ENCODE data around the gene SMIM7. TPM values are rescaled to one million over a fixed set of nuclear protein-coding genes. Genes with fewer than 3 reads are reported as not detected.

The SMIM7 gene
- total RNA-seq, 1 experiment from 2014 or later: 66.4 TPM

- POLR2A ChIA-PET: no interaction called here
- H3K9ac ChIP-seq (ENCODE audit: low read length): no peak overlapping the region
- H4K20me1 ChIP-seq (ENCODE audit: insufficient read depth): no peaks in the 10 kb centered on the region
- no peak for TF ChIP-seq CBX3 (IDR thresholded peaks at IDR 0.05; ENCODE audit: low read depth)
- TF ChIP-seq EZH2phosphoT487 (IDR thresholded peaks at IDR 0.05; ENCODE audit: borderline replicate concordance): no peak
- no peak for TF ChIP-seq EGR1 (IDR thresholded peaks at IDR 0.05; ENCODE audit: low read depth)
- TF ChIP-seq, protein P1, sequence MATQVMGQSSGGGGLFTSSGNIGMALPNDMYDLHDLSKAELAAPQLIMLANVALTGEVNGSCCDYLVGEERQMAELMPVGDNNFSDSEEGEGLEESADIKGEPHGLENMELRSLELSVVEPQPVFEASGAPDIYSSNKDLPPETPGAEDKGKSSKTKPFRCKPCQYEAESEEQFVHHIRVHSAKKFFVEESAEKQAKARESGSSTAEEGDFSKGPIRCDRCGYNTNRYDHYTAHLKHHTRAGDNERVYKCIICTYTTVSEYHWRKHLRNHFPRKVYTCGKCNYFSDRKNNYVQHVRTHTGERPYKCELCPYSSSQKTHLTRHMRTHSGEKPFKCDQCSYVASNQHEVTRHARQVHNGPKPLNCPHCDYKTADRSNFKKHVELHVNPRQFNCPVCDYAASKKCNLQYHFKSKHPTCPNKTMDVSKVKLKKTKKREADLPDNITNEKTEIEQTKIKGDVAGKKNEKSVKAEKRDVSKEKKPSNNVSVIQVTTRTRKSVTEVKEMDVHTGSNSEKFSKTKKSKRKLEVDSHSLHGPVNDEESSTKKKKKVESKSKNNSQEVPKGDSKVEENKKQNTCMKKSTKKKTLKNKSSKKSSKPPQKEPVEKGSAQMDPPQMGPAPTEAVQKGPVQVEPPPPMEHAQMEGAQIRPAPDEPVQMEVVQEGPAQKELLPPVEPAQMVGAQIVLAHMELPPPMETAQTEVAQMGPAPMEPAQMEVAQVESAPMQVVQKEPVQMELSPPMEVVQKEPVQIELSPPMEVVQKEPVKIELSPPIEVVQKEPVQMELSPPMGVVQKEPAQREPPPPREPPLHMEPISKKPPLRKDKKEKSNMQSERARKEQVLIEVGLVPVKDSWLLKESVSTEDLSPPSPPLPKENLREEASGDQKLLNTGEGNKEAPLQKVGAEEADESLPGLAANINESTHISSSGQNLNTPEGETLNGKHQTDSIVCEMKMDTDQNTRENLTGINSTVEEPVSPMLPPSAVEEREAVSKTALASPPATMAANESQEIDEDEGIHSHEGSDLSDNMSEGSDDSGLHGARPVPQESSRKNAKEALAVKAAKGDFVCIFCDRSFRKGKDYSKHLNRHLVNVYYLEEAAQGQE (IDR thresholded peaks at IDR 0.05; ENCODE audit: low read depth): no peak
- TF ChIP-seq, protein P2, sequence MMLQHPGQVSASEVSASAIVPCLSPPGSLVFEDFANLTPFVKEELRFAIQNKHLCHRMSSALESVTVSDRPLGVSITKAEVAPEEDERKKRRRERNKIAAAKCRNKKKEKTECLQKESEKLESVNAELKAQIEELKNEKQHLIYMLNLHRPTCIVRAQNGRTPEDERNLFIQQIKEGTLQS (IDR thresholded peaks at IDR 0.05): no peak
- TF ChIP-seq CEBPB (IDR thresholded peaks at IDR 0.05; ENCODE audit: low read depth): no peak
- TF ChIP-seq ELF1 (IDR thresholded peaks at IDR 0.05; ENCODE audit: borderline replicate concordance, low read depth): no peak
- no peak for TF ChIP-seq FOSL1 (IDR thresholded peaks at IDR 0.05; ENCODE audit: low read depth)
- TF ChIP-seq, protein P3, sequence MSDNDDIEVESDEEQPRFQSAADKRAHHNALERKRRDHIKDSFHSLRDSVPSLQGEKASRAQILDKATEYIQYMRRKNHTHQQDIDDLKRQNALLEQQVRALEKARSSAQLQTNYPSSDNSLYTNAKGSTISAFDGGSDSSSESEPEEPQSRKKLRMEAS (IDR thresholded peaks at IDR 0.05): no peak
- no peak for TF ChIP-seq YY1 (IDR thresholded peaks at IDR 0.05; ENCODE audit: extremely low read depth, insufficient replicate concordance, low read depth, low read length)
- TF ChIP-seq SIN3A (IDR thresholded peaks at IDR 0.05; ENCODE audit: low read depth): no peak
- TF ChIP-seq, protein P4, sequence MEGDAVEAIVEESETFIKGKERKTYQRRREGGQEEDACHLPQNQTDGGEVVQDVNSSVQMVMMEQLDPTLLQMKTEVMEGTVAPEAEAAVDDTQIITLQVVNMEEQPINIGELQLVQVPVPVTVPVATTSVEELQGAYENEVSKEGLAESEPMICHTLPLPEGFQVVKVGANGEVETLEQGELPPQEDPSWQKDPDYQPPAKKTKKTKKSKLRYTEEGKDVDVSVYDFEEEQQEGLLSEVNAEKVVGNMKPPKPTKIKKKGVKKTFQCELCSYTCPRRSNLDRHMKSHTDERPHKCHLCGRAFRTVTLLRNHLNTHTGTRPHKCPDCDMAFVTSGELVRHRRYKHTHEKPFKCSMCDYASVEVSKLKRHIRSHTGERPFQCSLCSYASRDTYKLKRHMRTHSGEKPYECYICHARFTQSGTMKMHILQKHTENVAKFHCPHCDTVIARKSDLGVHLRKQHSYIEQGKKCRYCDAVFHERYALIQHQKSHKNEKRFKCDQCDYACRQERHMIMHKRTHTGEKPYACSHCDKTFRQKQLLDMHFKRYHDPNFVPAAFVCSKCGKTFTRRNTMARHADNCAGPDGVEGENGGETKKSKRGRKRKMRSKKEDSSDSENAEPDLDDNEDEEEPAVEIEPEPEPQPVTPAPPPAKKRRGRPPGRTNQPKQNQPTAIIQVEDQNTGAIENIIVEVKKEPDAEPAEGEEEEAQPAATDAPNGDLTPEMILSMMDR (IDR thresholded peaks at IDR 0.05 in 2 of 3, conservative IDR thresholded peaks at IDR 0.05 in 1 of 3; ENCODE audit: borderline replicate concordance in 1 of 3, insufficient read depth in 1 of 3, low read depth in 2 of 3, low read length in 2 of 3): no peak
- TF ChIP-seq POLR2A (IDR thresholded peaks at IDR 0.05; ENCODE audit: borderline replicate concordance, extremely low read depth, insufficient read depth, insufficient read length): no peak
- TF ChIP-seq SRF (IDR thresholded peaks at IDR 0.05; ENCODE audit: low read depth): no peak
- no peak for TF ChIP-seq ZBTB33 (IDR thresholded peaks at IDR 0.05; ENCODE audit: extremely low read depth, insufficient replicate concordance, low read length)
- TF ChIP-seq TCF7L2 (IDR thresholded peaks at IDR 0.05; ENCODE audit: borderline replicate concordance, extremely low read depth, insufficient read depth, insufficient read length): no peak
- no peak for TF ChIP-seq SP1 (IDR thresholded peaks at IDR 0.05; ENCODE audit: low read depth)
- TF ChIP-seq ZFX (IDR thresholded peaks at IDR 0.05): no peak
- TF ChIP-seq JUND (IDR thresholded peaks at IDR 0.05): no peak
- H3K79me2 ChIP-seq (ENCODE audit: insufficient read depth, low read length): peaks cover 83% of the 10 kb centered on the region
- DNase-seq (ENCODE audit: low read depth, low spot score) (no peak), ATAC-seq (no peak)
- BruUV-seq (replicated peaks): no TSS peak
- intact Hi-C loops (cut with micrococcal nuclease): no loop called here
- no peak overlapping the region for H3K4me3 ChIP-seq (replicated peaks in 1 of 2; ENCODE audit: low read depth in 1 of 2, low read length in 2 of 2)
- H3K27me3 ChIP-seq (ENCODE audit: insufficient read depth, low read length): no peaks in the 10 kb centered on the region
- H2AFZ ChIP-seq (ENCODE audit: low read depth, low read length, poor library complexity, severe bottlenecking): no peak overlapping the region
- RAD21 ChIA-PET (ENCODE audit: low non-redundant PET in 1 of 2, low total read pairs in 2 of 2, uncharacterized antibody in 2 of 2, unreplicated experiment in 2 of 2): no interaction called here
- CTCF ChIA-PET: no interaction called here
- H3K36me3 ChIP-seq (ENCODE audit: control insufficient read depth in 1 of 2, insufficient read depth in 2 of 2, low read length in 2 of 2): peaks cover 18 to 22% of the 10 kb centered on the region in 2 experiments; a peak in 3 of 4 replicates
- H3K4me2 ChIP-seq (ENCODE audit: low read length): no peak overlapping the region
- H3K27ac ChIP-seq (ENCODE audit: low read depth, low read length): no peak overlapping the region
- no peaks in the 10 kb centered on the region for H3K9me2 ChIP-seq (ENCODE audit: insufficient read depth)
- no peaks in the 10 kb centered on the region for H3K9me3 ChIP-seq (ENCODE audit: control insufficient read depth in 1 of 2, insufficient read depth in 1 of 2, low read depth in 1 of 2, low read length in 2 of 2)
- H3K4me1 ChIP-seq (ENCODE audit: control insufficient read depth in 1 of 2, insufficient read depth in 2 of 2, low read length in 2 of 2): no peaks in the 10 kb centered on the region
Measured at GRCh38 chr19:16637535-16637934, 22.4 kb downstream of the SMIM7 start.
